VCaP (cell line): Measurements from ENCODE around the gene DAPK1.

Experiments used
- H3K27ac ChIP-seq: fragments of 450-650 bp; 2 replicates; pipeline ENCODE4 v1.5.1; 2017
- CTCF ChIP-seq: fragments of 450-650 bp; conservative IDR thresholded peaks from 2 replicates; pipeline ENCODE4 v1.5.1; 2017; ENCODE audit warnings: mild to moderate bottlenecking, moderate library complexity

The DAPK1 gene

GRCh38 chr9:87513880-87514535, 16.3 kb downstream of the DAPK1 start:
- no peak for TF ChIP-seq CTCF
- no peak overlapping the region for H3K27ac ChIP-seq

GRCh38 chr9:87515006-87515405, 17.3 kb downstream of the DAPK1 start:
- TF ChIP-seq CTCF: no peak
- H3K27ac ChIP-seq: no peak overlapping the region

- H3K27ac ChIP-seq: no peak overlapping the region
- no peak for TF ChIP-seq CTCF
Measured at GRCh38 chr9:87515588-87516221, 18.0 kb downstream of the DAPK1 start.

GRCh38 chr9:87516222-87516925, 18.7 kb downstream of the DAPK1 start:
- TF ChIP-seq CTCF: no peak
- H3K27ac ChIP-seq: no peak overlapping the region

- H3K27ac ChIP-seq: no peak overlapping the region
- TF ChIP-seq CTCF: no peak
Measured at GRCh38 chr9:87516926-87517290, 19.2 kb downstream of the DAPK1 start.

- H3K27ac ChIP-seq: no peak overlapping the region
- TF ChIP-seq CTCF: no peak
Measured at GRCh38 chr9:87517732-87518131, 20.1 kb downstream of the DAPK1 start.

- no peak overlapping the region for H3K27ac ChIP-seq
- no peak for TF ChIP-seq CTCF
Measured at GRCh38 chr9:87518702-87519335, 21.2 kb downstream of the DAPK1 start.
